ENCODE data around the gene HSD17B12. TPM values are rescaled to one million over a fixed set of nuclear protein-coding genes. Genes with fewer than 3 reads are reported as not detected.

Gene HSD17B12
- total and polyA plus RNA-seq, 2 of the 8 experiments (the other 6 are each of a cell fraction or from before 2014, with no cell fraction given): 46.0 to 121 TPM

- no peaks in the 10 kb centered on the region for H3K27me3 ChIP-seq (replicated peaks in 1 of 4; ENCODE audit: control insufficient read depth in 3 of 4, extremely low read depth in 1 of 4, insufficient read depth in 3 of 4, low read length in 3 of 4)
- no peak overlapping the region for H3K14ac ChIP-seq (ENCODE audit: insufficient read length)
- peaks cover 2 to 8% of the 10 kb centered on the region in 2 experiments for H4K20me1 ChIP-seq (replicated peaks in 1 of 2; ENCODE audit: control insufficient read depth in 1 of 2, insufficient read depth in 2 of 2, low read length in 2 of 2)
- H2BK20ac ChIP-seq (ENCODE audit: low read length): no peak overlapping the region
- no peaks in the 10 kb centered on the region for H3K23me2 ChIP-seq (ENCODE audit: low read depth, low read length)
- WGBS, 2 experiments (ENCODE audit: extremely low coverage in 1 of 2, insufficient coverage in 1 of 2, insufficient read length in 1 of 2, insufficient replicate concordance in 2 of 2, low coverage in 1 of 2, low lambda C conversion rate in 2 of 2, missing lambda C conversion rate in 1 of 2): 79% methylated on average over 6 of the region's 6 CpGs; no CpG with 5 or more reads in 1 of the 2 experiments
- no peak overlapping the region for H3K23ac ChIP-seq (ENCODE audit: insufficient read length)
- no peak for DNase-seq (ENCODE audit: low read depth in 1 of 2, low spot score in 2 of 2)
- H2BK120ac ChIP-seq (replicated peaks; ENCODE audit: low read depth, low read length): no peak overlapping the region
- FAIRE-seq: no peak
- 0 out of 4 replicates have a peak overlapping the region, but pooled peaks of 1 of the 2 experiments have one; percentile 7 for H3K4me2 ChIP-seq (ENCODE audit: insufficient read depth in 1 of 2, low read depth in 2 of 2, low read length in 2 of 2)
- H2BK15ac ChIP-seq (ENCODE audit: low read length): 0 out of 2 replicates have a peak overlapping the region, but pooled peaks have one; percentile 67
- H3K56ac ChIP-seq (replicated peaks; ENCODE audit: insufficient read length, low read depth, low read length): no peak overlapping the region
- CTCF ChIA-PET (ENCODE audit: partially characterized antibody): no interaction called here
- H2AFZ ChIP-seq (ENCODE audit: low read length): no peak overlapping the region
- no peak overlapping the region for H4K5ac ChIP-seq (ENCODE audit: insufficient read length, low read depth, low read length)
- H2AK5ac ChIP-seq (ENCODE audit: low read depth, low read length): no peak overlapping the region
- peaks cover 3 to 80% of the 10 kb centered on the region in 2 experiments; a peak in 2 of 4 replicates for H3K79me2 ChIP-seq (ENCODE audit: control insufficient read depth in 1 of 2, insufficient read depth in 2 of 2, low read length in 2 of 2)
- no peak overlapping the region for H2BK5ac ChIP-seq (ENCODE audit: low read depth, low read length)
- H2BK12ac ChIP-seq (ENCODE audit: low read depth, low read length): no peak overlapping the region
- POLR2A ChIA-PET (ENCODE audit: partially characterized antibody): interaction anchor here (0.6 to 1.0 kb wide), 3 partner anchors 10 to 157 kb away, joined by 3 read pairs; no protein-coding TSS in a partner anchor
- no peak overlapping the region for H3K9ac ChIP-seq (replicated peaks in 1 of 4; ENCODE audit: extremely low read depth in 1 of 4, low read depth in 3 of 4, low read length in 3 of 4)
- peaks cover 0 to 9% (median 6%) of the 10 kb centered on the region in 4 experiments; a peak in 5 of 7 replicates for H3K4me1 ChIP-seq (replicated peaks in 1 of 4; ENCODE audit: control insufficient read depth in 3 of 4, insufficient read depth in 4 of 4, low read length in 3 of 4)
- no peak overlapping the region for H4K8ac ChIP-seq (ENCODE audit: extremely low read depth, insufficient read depth, low read length)
- H3K79me1 ChIP-seq (ENCODE audit: low read depth, low read length): peaks cover 4% of the 10 kb centered on the region
- no peak overlapping the region for H3K18ac ChIP-seq (ENCODE audit: extremely low read depth, low read length)
- H3K4me3 ChIP-seq (ENCODE audit: extremely low read depth in 1 of 4, insufficient read depth in 2 of 4, low read depth in 3 of 4, low read length in 4 of 4): no peak overlapping the region
- H3K9me3 ChIP-seq (ENCODE audit: insufficient read depth in 2 of 2, low read depth in 1 of 2, low read length in 1 of 2): no peaks in the 10 kb centered on the region
- H3K27ac ChIP-seq (ENCODE audit: low read depth, low read length): no peak overlapping the region
- H4K91ac ChIP-seq (replicated peaks; ENCODE audit: insufficient read length, low read length): no peak overlapping the region
- no peak overlapping the region for H3K4ac ChIP-seq (replicated peaks; ENCODE audit: insufficient read length, low read depth, low read length)
- H3K36me3 ChIP-seq (ENCODE audit: control insufficient read depth in 2 of 4, insufficient read depth in 4 of 4, low read length in 3 of 4): peaks cover 0 to 3% (median 0%) of the 10 kb centered on the region in 4 experiments; a peak in 1 of 8 replicates
- TF ChIP-seq SIN3A (conservative IDR thresholded peaks at IDR 0.05 in 1 of 2, IDR thresholded peaks at IDR 0.05 in 1 of 2; ENCODE audit: low read depth in 1 of 2, low read length in 2 of 2) (no peak), USF2 (IDR thresholded peaks at IDR 0.05; ENCODE audit: low read length) (no peak), GABPA (IDR thresholded peaks at IDR 0.05; ENCODE audit: borderline replicate concordance, insufficient read depth, low read length) (no peak), TAF7 (optimal IDR thresholded peaks at IDR 0.05; ENCODE audit: borderline replicate concordance, low read depth, low read length) (no peak), HDAC6 (IDR thresholded peaks at IDR 0.05; ENCODE audit: low read depth, low read length) (no peak), POLR2A (IDR thresholded peaks at IDR 0.05; ENCODE audit: control extremely low read depth in 1 of 2, low read depth in 2 of 2, low read length in 2 of 2) (no peak), JUND (IDR thresholded peaks at IDR 0.05; ENCODE audit: low read length) (no peak)
- TF ChIP-seq, protein P1, sequence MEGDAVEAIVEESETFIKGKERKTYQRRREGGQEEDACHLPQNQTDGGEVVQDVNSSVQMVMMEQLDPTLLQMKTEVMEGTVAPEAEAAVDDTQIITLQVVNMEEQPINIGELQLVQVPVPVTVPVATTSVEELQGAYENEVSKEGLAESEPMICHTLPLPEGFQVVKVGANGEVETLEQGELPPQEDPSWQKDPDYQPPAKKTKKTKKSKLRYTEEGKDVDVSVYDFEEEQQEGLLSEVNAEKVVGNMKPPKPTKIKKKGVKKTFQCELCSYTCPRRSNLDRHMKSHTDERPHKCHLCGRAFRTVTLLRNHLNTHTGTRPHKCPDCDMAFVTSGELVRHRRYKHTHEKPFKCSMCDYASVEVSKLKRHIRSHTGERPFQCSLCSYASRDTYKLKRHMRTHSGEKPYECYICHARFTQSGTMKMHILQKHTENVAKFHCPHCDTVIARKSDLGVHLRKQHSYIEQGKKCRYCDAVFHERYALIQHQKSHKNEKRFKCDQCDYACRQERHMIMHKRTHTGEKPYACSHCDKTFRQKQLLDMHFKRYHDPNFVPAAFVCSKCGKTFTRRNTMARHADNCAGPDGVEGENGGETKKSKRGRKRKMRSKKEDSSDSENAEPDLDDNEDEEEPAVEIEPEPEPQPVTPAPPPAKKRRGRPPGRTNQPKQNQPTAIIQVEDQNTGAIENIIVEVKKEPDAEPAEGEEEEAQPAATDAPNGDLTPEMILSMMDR (IDR thresholded peaks at IDR 0.05; ENCODE audit: control extremely low read depth in 1 of 3, insufficient read depth in 1 of 3, low read depth in 1 of 3, low read length in 3 of 3): no peak
Measured at GRCh38 chr11:43738600-43739409, 58.3 kb downstream of the HSD17B12 start.

Data from H1 (cell line).